ENCODE data around the gene ZNF771.
"Not testable (repeated sequence)": the region's sequence is repeated elsewhere in the genome, so short reads cannot be mapped to it uniquely, and the experiment has no call there.

ZNF771 gene

GRCh38 chr16:30395155-30395991 is 12.0 kb upstream of the ZNF771 start, which contains the start of gene ZNF48:
Gene ZNF48, plus strand, starts transcription at chr16:30395420. Its CDS starts 375 bp downstream, at chr16:30395795.
- no peak for TF ChIP-seq CTCF (conservative IDR thresholded peaks at IDR 0.05; ENCODE audit: low read depth, low read length)
- H3K4me3 ChIP-seq (ENCODE audit: low read length): peak within 1 kb of the TSS; percentile 77
- peak; percentile 69 for DNase-seq (ENCODE audit: low read depth)

GRCh38 chr16:30395992-30396585 is 11.3 kb upstream of the ZNF771 start:
- no peak for DNase-seq (ENCODE audit: low read depth)

GRCh38 chr16:30396627-30397026 is 10.8 kb upstream of the ZNF771 start:
- DNase-seq (ENCODE audit: low read depth); H3K4me3 ChIP-seq (ENCODE audit: low read length): not testable (repeated sequence)

More at GRCh38 chr16:30395992-30396585, 11.3 kb upstream of the ZNF771 start:
- H3K4me3 ChIP-seq (ENCODE audit: low read length): peak overlapping the region; percentile 77
- no peak for TF ChIP-seq CTCF (conservative IDR thresholded peaks at IDR 0.05; ENCODE audit: low read depth, low read length)

GRCh38 chr16:30397056-30397455 is 10.3 kb upstream of the ZNF771 start:
- no peak overlapping the region for H3K4me3 ChIP-seq (ENCODE audit: low read length)
- no peak for DNase-seq (ENCODE audit: low read depth)
- TF ChIP-seq CTCF (conservative IDR thresholded peaks at IDR 0.05; ENCODE audit: low read depth, low read length): no peak

GRCh38 chr16:30397776-30398660 is 9.4 kb upstream of the ZNF771 start:
- no peak overlapping the region for H3K4me3 ChIP-seq (ENCODE audit: low read length)
- no peak for DNase-seq (ENCODE audit: low read depth)
- TF ChIP-seq CTCF (conservative IDR thresholded peaks at IDR 0.05; ENCODE audit: low read depth, low read length): no peak

- no peak for TF ChIP-seq CTCF (conservative IDR thresholded peaks at IDR 0.05; ENCODE audit: low read depth, low read length)
- no peak overlapping the region for H3K4me3 ChIP-seq (ENCODE audit: low read length)
- DNase-seq (ENCODE audit: low read depth): no peak
Measured at GRCh38 chr16:30398661-30399434, 8.6 kb upstream of the ZNF771 start.

All from retinal pigment epithelial cell (primary cell).